Measurements from ENCODE around the gene CABP1. TPM values are rescaled to one million over a fixed set of nuclear protein-coding genes. Genes with fewer than 3 reads are reported as not detected.

CABP1 gene
- total RNA-seq, 1 experiment from 2014 or later: not detected

- ATAC-seq (no peak), DNase-seq (ENCODE audit: low read depth, low spot score) (no peak)
- ChIA-PET CTCF (interaction anchor here (0.8 kb wide), 1 partner anchor 40 kb away, joined by 10 read pairs; no protein-coding TSS in a partner anchor), POLR2A (no interaction called here)
- Histone ChIP-seq H3K36me3 (ENCODE audit: control insufficient read depth, insufficient read depth, low read length) (no peaks in the 10 kb centered on the region; the same call in 1 of the 2 replicates), H3K27me3 (ENCODE audit: control insufficient read depth, insufficient read depth, low read length) (no peaks in the 10 kb centered on the region), H3K4me1 (ENCODE audit: control insufficient read depth, insufficient read depth, low read length) (peaks cover 19% of the 10 kb centered on the region), H3K9me3 (ENCODE audit: control insufficient read depth, insufficient read depth, low read depth, low read length) (no peaks in the 10 kb centered on the region), H3K4me3 (ENCODE audit: low read depth in 2 of 2, low read length in 2 of 2) (peak overlapping the region; percentile 78 to 91; a peak in 2 of 4 replicates), H3K27ac (ENCODE audit: low read length) (peak overlapping the region; percentile 96)
- intact Hi-C loops (cut with micrococcal nuclease; ENCODE audit: unreplicated experiment) (no loop called here), in situ Hi-C loops (cut with HindIII; ENCODE audit: low pct_unique_long_range_greater_than_20kb, low sequenced_read_pairs) (no loop called here)
- BruUV-seq (replicated peaks): no TSS peak
- TF ChIP-seq REST (IDR thresholded peaks at IDR 0.05; ENCODE audit: insufficient read depth in 1 of 2, low read depth in 2 of 2, low read length in 1 of 2) (no peak), SIN3A (IDR thresholded peaks at IDR 0.05; ENCODE audit: borderline replicate concordance, insufficient read depth, low read depth, low read length) (no peak), TCF7L2 (IDR thresholded peaks at IDR 0.05; ENCODE audit: low read depth, low read length) (no peak), POLR2AphosphoS5 (IDR thresholded peaks at IDR 0.05; ENCODE audit: low read depth, low read length) (no peak), CTCF (IDR thresholded peaks at IDR 0.05) (no peak)
These were observed 45.1 kb downstream of the CABP1 start for GRCh38 chr12:120685522-120685921.

- intact Hi-C loops (cut with micrococcal nuclease; ENCODE audit: unreplicated experiment): no loop called here
- CTCF ChIA-PET: interaction anchor here (1.2 to 1.4 kb wide), 2 partner anchors 37 to 39 kb away, joined by 3 to 8 read pairs; no protein-coding TSS in a partner anchor
These were observed 45.8 kb downstream of the CABP1 start for GRCh38 chr12:120686151-120686689.

More at GRCh38 chr12:120686151-120686689, 45.8 kb downstream of the CABP1 start:
- BruUV-seq (replicated peaks): no TSS peak
- ATAC-seq (peak; percentile 95), DNase-seq (ENCODE audit: low read depth, low spot score) (no peak)
- Histone ChIP-seq H3K4me3 (ENCODE audit: low read depth in 2 of 2, low read length in 2 of 2) (peak overlapping the region; percentile 78 to 91), H3K27ac (ENCODE audit: low read length) (peak overlapping the region; percentile 96), H3K36me3 (ENCODE audit: control insufficient read depth, insufficient read depth, low read length) (no peaks in the 10 kb centered on the region; the same call in 1 of the 2 replicates), H3K9me3 (ENCODE audit: control insufficient read depth, insufficient read depth, low read depth, low read length) (no peaks in the 10 kb centered on the region), H3K27me3 (ENCODE audit: control insufficient read depth, insufficient read depth, low read length) (no peaks in the 10 kb centered on the region), H3K4me1 (ENCODE audit: control insufficient read depth, insufficient read depth, low read length) (peaks cover 24% of the 10 kb centered on the region)
- no peak for TF ChIP-seq CTCF (IDR thresholded peaks at IDR 0.05)
- TF ChIP-seq TCF7L2 (IDR thresholded peaks at IDR 0.05; ENCODE audit: low read depth, low read length): peak; percentile 22; the same call in 1 of the 2 replicates
- peak; percentile 65 for TF ChIP-seq POLR2AphosphoS5 (IDR thresholded peaks at IDR 0.05; ENCODE audit: low read depth, low read length)
- TF ChIP-seq SIN3A (IDR thresholded peaks at IDR 0.05; ENCODE audit: borderline replicate concordance, insufficient read depth, low read depth, low read length): peak; percentile 67; the same call in 1 of the 2 replicates
- 0 out of 4 replicates have a peak, but pooled peaks of 1 of the 2 experiments have one; percentile 29 for TF ChIP-seq REST (IDR thresholded peaks at IDR 0.05; ENCODE audit: insufficient read depth in 1 of 2, low read depth in 2 of 2, low read length in 1 of 2)
- in situ Hi-C loops (cut with HindIII; ENCODE audit: low pct_unique_long_range_greater_than_20kb, low sequenced_read_pairs): no loop called here
- POLR2A ChIA-PET: no interaction called here

All from Panc1 (cell line).